Measurements from ENCODE around the gene WDR59.

DNA sequence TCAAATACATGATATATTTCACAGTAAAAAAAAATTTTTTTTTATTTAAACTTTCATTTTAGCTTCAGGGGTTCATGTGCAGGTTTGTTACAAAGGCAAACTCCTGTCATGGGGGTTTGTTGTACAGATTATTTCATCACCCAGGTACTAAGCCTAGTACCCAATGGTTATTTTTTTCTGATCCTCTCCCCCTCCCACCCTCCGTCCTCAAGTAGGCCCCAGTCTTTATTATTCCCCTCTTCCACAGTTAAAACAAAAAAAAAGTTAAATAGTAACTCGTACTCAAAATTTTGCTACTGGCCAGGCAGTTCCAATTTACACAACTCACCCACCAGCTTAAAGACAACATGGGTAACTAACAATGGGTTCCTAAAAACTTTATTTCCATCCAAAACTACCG is 63.9 kb downstream of the WDR59 start:
- TF ChIP-seq, protein P1, sequence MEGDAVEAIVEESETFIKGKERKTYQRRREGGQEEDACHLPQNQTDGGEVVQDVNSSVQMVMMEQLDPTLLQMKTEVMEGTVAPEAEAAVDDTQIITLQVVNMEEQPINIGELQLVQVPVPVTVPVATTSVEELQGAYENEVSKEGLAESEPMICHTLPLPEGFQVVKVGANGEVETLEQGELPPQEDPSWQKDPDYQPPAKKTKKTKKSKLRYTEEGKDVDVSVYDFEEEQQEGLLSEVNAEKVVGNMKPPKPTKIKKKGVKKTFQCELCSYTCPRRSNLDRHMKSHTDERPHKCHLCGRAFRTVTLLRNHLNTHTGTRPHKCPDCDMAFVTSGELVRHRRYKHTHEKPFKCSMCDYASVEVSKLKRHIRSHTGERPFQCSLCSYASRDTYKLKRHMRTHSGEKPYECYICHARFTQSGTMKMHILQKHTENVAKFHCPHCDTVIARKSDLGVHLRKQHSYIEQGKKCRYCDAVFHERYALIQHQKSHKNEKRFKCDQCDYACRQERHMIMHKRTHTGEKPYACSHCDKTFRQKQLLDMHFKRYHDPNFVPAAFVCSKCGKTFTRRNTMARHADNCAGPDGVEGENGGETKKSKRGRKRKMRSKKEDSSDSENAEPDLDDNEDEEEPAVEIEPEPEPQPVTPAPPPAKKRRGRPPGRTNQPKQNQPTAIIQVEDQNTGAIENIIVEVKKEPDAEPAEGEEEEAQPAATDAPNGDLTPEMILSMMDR (conservative IDR thresholded peaks at IDR 0.05; ENCODE audit: low read depth, low read length): no peak
- TF ChIP-seq RAD21 (IDR thresholded peaks at IDR 0.05; ENCODE audit: low read length): no peak
- TF ChIP-seq, protein P2, sequence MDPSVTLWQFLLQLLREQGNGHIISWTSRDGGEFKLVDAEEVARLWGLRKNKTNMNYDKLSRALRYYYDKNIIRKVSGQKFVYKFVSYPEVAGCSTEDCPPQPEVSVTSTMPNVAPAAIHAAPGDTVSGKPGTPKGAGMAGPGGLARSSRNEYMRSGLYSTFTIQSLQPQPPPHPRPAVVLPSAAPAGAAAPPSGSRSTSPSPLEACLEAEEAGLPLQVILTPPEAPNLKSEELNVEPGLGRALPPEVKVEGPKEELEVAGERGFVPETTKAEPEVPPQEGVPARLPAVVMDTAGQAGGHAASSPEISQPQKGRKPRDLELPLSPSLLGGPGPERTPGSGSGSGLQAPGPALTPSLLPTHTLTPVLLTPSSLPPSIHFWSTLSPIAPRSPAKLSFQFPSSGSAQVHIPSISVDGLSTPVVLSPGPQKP (IDR thresholded peaks at IDR 0.05; ENCODE audit: borderline replicate concordance, low read depth, low read length): no peak
- TF ChIP-seq MAZ (IDR thresholded peaks at IDR 0.05; ENCODE audit: borderline replicate concordance, low read depth, low read length): no peak
- TF ChIP-seq RCOR1 (IDR thresholded peaks at IDR 0.05; ENCODE audit: insufficient replicate concordance, low read length): no peak
- no peak for TF ChIP-seq POLR2A (IDR thresholded peaks at IDR 0.05; ENCODE audit: low read depth, low read length)
- no peak for TF ChIP-seq SMC3 (IDR thresholded peaks at IDR 0.05; ENCODE audit: low read depth, low read length)

Data from IMR-90 (cell line).